HG02885 (cell line): ENCODE data around the gene DHRS2.
"Not testable (repeated sequence)": the region's sequence is repeated elsewhere in the genome, so short reads cannot be mapped to it uniquely, and the experiment has no call there.

Source experiments
- ATAC-seq: cut with Tn5 transposase; IDR thresholded peaks from one replicate; pipeline ENCODE4 v1.9.1; 2021; ENCODE audit warnings: mild to moderate bottlenecking; ENCODE audit not compliant: unreplicated experiment, poor library complexity

DHRS2 gene

GRCh38 chr14:23636317-23637211 lies at the start of gene DHRS2:
TSS of gene DHRS2 (plus strand) at chr14:23636364. CDS start at chr14:23638865, 2,501 bp downstream.
- ATAC-seq: no peak

DNA sequence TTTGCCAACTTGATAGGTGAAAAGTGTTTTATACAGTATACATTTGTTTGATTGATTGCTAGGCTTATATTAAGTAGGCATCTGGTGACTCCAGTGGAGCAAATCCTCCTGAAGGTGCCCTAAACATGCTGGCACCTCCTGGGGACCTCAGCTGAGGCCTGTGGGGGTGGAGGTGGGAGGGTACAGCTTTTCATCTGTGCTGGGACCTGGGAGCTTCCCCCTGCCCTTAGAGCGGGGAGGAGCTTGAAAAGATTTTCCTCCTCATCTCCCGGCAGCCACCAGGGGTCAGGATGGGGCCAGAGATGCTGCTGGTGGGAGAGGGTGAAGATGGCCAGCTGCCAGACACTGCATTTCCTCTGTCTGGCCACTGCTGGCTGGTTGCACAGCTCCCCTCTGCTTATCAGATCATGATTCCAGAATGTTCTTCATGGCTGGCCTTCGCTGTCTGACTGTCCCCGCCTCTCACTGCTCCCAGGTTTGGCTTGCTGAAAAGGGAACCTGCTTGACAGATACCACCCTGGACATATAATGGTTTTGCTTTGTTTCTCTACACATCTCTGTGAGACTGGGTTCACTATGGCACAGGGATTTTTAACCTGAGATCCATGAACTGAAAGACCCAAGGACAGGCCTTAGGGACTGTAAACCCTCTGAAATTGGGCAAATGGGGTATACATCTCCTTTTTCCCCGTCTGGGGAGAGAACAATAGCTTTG lies 47.1 kb upstream of the DHRS2 start:
- peak; percentile 96 for ATAC-seq

DNA sequence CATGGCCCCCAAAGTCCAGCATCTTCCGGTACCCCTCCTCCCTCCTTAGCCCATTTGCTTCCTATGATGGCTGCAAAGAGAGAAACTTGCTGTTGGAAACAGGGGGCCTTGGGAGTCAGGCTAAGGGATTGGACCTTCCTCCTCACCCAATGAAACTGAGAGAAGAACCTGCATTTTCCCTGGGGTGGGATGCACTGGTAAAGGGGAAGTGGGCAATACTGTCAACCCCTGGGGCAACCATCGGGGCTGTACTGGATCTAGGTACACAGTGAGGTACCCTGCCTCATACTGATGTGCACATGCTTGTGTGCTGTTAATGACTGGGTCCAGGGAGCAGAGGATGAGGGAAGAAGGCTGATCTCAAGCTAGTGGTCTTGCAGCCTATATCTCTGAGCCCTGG lies 46.6 kb upstream of the DHRS2 start:
- no peak for ATAC-seq

DNA sequence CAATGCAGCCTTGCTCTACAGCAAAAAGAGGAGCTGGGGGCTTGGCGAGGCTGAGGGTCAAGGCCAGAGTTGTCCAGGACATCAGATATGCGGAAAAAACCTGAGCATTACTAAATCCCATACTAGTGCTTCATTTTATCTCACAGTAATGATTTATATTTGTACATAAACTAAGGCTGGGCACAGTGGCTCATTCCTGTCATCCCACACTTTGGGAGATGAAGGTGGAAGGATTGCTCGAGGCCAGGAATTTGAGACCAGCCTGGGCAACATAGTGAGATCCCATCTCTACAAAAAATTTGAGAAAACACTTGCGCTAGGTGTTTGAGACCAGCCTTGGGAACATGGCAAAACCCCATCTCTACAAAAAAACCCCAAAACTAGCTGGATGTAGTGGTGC lies 46.0 kb upstream of the DHRS2 start:
- no peak for ATAC-seq

DNA sequence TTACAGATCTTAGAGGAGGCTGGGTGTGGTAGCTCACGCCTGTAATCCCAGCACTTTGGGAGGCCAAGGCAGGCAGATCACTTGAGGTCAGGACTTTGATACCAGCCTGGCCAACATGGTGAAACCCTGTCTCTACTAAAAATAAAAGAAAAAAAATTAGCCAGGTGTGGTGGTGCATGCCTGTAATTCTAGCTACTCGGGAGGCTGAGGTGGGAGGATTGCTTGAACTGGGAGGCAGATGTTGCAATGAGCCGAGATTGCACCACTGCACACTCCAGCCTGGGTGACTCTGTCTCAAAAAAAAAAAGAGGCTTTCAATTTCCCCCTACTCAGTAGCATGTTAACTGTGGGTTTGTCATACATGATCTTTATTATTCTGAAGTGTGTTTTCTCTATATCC lies 42.0 kb upstream of the DHRS2 start:
- not testable (repeated sequence) for ATAC-seq

- no peak for ATAC-seq
Measured at GRCh38 chr14:23600322-23600707, 35.8 kb upstream of the DHRS2 start.

- ATAC-seq: no peak
Measured at GRCh38 chr14:23600806-23601205, 35.4 kb upstream of the DHRS2 start.

DNA sequence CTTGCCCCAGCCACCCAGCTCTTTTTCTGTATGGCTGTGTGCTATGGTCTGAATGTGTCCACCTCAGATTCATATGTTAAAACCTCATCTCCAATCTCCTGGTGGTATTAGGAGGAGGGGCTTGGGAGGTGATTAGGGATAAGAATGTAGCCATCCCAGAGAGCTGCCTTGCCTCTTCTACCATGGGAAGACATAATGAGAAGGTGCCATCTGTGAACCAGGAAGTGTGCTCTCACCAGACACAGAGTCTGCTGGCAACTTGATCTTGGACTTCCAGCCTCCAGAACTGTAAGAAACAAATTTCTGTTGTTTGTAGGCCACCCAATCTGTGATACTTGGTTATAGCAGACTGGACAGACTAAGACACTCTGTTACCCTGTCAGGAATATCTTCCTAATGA lies 34.7 kb upstream of the DHRS2 start:
- ATAC-seq: no peak

GRCh38 chr14:23601845-23602180 lies 34.4 kb upstream of the DHRS2 start:
- ATAC-seq: no peak

GRCh38 chr14:23602181-23603095 lies 33.7 kb upstream of the DHRS2 start:
- ATAC-seq: no peak

- no peak for ATAC-seq
Measured at GRCh38 chr14:23603103-23603502, 33.1 kb upstream of the DHRS2 start.

- no peak for ATAC-seq
Measured at GRCh38 chr14:23604148-23604547, 32.0 kb upstream of the DHRS2 start.

DNA sequence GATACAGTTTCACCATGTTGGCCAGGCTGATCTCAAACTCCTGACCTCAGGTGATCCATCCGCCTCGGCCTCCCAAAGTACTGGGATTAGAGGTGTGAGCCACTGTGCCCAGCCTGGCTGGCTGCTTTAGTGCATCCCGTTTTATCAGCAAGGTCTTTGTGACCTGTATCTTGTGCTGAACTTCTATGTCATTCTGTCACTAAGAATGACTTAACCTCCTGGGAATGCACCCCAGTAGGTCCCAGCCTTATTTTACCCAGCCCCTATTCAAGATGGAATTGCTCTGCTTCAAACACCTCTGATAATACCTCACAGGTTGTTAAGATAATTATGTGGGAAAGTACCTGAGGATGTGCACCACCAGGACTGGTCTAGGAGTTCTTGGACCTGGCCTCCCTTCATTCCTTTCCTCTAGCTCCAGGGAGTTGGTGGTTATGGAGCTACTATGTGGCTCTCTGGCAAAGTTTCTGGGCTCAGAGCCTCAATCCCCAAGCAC lies 31.4 kb upstream of the DHRS2 start:
- ATAC-seq: no peak

DNA sequence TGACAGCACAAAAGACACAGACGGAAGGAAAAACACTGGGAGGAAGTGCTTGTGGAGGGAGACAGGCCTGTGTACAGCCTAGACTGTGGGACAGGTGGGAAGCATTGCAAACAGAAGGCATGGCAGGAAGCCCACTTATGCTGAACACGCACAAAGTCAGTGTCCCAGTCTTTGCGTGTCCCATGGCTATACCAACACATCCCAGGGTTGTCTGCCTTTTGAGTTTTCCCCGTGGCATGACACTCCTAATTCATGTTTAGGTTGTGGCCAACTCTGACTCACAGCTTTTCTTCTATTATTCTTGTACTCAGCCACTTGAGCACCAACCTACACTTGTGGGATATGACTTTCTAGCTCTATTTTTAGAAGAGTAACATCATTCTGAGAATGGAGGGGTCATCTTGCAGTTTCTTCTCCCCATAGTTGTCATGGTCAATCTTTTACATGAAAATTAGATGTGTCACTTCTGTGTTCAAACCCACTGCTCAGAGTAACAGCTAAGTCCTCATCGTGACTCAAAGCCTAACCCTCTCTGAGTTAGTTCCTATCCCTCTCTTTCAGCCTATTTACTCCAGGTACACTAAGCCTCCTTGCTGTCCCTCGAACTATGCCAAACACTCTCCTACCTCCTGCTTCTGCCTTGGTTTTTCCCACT lies 30.1 kb upstream of the DHRS2 start:
- peak; percentile 87 for ATAC-seq

- no peak for ATAC-seq
Measured at GRCh38 chr14:23608454-23608853, 27.7 kb upstream of the DHRS2 start.

DNA sequence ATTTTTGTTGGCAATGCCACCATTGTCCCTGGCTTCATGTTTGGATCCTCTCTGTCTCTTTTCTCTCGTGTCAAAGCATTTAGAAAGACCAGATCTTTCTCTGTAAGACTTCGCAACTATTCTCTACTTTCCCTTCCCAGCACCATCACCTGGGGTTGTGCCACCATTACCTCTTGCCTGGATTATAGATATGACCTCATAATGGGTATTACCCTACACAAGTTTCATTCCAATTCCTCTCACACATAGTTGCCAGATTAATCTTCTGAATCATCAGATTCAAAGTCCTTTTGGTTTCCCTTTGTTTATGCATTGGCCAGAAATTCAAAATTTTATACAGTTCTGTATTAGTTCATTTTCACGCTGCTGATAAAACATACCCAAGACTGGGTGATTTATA lies 27.2 kb upstream of the DHRS2 start:
- ATAC-seq: no peak

DNA sequence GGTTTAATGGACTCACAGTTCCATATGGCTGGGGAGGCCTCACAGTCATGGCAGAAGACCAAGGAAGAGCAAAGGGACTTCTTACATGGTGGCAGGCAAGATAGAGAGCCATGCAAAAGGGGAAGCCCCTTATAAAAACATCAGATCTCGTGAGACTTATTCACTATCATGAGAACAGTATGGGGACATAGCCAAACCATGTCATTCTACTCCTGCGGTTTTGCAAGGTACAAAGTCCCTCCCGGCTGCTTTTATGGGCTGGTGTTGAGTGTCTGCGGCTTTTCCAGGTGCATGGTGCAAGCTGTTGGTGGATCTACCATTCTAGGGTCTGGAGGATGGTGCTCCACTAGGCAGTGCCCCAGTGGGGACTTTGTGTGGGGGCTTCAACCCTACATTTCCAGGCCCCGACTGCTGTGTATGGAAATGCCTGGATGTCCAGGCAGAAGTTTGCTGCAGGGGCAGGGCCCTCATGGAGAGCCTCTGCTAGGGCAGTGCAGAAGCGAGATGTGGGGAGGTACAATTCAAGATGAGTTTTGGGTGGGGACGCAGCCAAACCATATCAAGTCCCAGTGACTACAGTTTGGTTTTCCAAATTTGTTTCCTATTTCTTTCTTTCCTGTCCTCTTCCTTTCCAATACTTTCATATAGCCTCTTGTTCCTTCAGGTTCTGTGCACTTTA lies 26.6 kb upstream of the DHRS2 start:
- ATAC-seq: not testable (repeated sequence)

GRCh38 chr14:23610090-23610814 lies 25.9 kb upstream of the DHRS2 start:
- no peak for ATAC-seq

DNA sequence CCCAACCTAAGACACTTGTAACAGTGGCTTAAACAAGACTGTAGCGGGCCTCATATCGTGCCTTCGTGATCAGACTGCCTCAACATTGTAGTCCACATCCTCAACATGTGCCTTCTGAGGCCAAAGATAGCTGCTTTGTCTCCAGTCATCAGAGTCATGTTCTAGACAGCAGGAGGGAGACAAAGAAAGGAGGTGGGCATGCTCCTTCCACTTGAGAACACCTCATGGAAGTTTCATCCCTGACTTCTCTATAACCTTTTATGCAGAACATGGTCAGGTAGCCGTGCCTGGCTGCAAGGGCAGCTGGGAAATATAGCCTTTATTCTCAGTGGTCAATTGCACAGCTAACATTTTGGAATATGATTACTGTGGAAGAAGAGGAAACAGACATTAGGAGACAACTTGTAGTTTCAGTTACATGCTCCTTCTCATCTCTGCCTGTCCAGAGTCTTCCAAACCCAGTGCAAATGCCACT lies 25.3 kb upstream of the DHRS2 start:
- ATAC-seq: no peak
